HS-5 (cell line): ENCODE measurements around the gene TMEM134.
A peak's percentile ranks its signal among the peaks of the same experiment; 100 is the strongest.
"Not testable (repeated sequence)": the region's sequence is repeated elsewhere in the genome, so short reads cannot be mapped to it uniquely, and the experiment has no call there.

Experiments used
- DNase-seq: peaks from one replicate; pipeline ENCODE4 v3.0.0-alpha.2; 2012; ENCODE audit warnings: low read depth

TMEM134 gene

DNA sequence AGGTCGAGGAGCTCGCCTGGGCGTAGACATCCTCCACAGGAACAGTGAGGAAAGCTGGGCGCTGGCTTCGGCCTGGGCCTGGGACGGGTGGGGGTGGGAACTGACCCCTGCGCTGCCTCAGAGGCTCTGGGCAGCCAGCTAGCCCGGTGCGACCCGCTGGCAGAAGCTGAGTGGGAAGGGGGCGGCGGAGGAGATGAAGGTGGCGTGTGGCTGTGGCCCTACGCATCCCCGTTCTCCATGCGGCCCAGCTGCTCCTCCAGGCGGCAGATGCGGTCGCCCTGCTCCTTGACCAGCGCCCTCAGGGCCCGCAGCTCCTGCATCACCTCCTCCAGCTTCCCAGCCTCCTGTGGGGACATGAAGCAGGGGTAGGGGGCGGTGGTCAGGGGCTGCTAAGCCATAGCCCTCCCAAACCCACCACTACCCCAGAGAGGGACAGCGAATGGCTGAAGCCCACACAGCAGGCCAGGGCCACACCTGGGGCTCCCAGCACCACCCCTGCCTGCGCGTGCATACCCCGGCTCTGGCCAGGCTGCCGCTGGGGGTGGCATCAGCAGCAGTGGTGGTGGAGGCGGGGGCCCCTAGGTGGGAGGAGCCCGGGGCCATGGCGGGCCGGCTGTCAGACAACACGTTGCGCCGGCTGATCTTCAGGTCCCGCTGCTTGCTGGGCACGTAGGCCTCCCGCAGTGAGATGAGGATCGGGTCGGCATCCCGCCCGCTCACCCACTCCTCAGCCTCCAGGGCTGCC is 30.7 kb downstream of the TMEM134 start:
- no peak for DNase-seq

GRCh38 chr11:67437809-67438157 is 31.3 kb downstream of the TMEM134 start:
- DNase-seq: no peak

DNA sequence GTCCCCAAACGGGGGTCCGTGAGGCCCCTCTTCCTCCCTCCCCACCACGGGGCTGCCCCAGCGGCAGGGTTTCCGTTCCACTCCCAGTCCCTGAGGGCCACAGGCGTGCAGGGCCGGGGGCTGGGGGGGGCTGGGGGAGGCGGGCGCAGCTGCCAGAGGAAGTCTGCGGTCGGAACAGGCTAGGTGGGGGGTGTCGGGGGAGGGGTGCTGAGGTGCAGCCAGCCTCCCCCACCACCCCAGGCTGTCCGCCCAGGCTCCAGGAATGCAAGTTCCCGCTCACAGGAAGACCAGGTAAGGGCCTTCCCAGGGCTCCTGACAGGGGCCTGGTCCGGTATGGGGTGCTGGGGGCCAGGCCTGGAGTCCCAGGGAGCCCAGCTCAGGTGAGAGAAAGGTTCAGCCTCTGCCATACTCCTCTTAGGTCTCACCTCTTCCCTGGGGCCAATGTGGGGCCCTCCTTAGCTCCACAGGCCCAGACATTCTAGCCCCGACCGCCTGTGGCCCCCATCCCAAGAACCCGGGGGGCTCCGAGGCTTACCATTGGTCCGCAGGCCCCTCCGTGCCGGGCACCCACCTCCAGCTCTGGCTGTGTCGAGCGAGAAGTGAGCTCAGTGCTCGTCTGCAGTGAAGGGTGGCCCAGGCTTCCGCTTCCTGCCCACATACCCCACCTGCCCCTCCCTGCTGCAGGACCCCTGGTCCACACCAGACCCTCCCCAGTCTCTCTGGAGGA is 31.8 kb downstream of the TMEM134 start, which contains the start of gene PTPRCAP:
Gene PTPRCAP (minus strand): TSS at position 601 of the 727 bp plus-strand sequence. CDS start 63 bp downstream, at position 538.
- no peak for DNase-seq

DNA sequence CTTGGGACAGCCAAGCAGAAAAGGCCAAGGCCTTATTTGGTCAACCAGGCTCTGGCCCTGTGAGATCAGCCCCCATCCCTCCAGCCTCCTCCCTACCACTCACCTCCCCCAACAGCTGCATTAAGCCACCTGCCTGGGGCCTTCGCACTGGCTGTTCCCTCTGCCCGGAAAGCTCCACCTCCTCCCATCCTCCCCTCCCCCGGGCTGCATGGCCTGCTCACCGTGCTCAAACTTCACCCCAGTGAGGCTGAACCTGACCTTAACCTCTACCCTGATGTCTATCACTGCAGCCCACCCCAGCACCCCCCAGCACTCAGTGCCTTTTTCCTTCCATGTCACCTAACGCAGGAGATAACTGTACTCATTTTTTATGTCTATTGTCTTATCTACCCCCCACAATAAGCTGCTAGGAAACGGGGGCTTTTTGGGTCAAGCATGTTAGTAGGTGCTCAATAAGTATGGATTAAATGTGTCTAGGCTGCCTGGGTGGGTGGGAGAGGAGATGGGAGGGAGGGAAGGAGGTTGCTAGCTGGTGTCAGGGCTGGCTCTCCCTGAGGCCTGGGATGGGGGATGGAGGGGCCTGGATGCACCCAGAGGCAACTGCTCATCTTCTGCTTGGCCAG is 32.5 kb downstream of the TMEM134 start:
- no peak for DNase-seq

GRCh38 chr11:67435727-67436458 is 33.2 kb downstream of the TMEM134 start:
- no peak for DNase-seq

- DNase-seq: no peak
Measured at GRCh38 chr11:67435031-67435726, 33.9 kb downstream of the TMEM134 start.

DNA sequence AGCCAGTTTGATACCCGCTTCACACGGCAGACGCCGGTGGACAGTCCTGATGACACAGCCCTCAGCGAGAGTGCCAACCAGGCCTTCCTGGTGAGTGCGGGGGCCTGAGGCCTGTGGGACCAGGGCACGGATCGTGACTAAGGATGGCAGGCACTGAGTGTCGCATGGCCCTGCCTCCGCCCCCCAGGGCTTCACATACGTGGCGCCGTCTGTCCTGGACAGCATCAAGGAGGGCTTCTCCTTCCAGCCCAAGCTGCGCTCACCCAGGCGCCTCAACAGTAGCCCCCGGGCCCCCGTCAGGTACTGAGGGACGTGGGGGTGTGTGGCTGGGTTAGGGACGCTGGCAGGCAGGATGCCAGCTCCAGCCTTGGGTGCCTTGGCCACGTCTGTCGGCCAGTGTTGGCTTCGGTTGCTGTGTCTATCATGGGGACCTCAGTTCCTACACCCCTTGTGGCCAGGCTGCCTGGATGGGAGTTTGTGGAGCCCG is 34.6 kb downstream of the TMEM134 start:
- DNase-seq: no peak

DNA sequence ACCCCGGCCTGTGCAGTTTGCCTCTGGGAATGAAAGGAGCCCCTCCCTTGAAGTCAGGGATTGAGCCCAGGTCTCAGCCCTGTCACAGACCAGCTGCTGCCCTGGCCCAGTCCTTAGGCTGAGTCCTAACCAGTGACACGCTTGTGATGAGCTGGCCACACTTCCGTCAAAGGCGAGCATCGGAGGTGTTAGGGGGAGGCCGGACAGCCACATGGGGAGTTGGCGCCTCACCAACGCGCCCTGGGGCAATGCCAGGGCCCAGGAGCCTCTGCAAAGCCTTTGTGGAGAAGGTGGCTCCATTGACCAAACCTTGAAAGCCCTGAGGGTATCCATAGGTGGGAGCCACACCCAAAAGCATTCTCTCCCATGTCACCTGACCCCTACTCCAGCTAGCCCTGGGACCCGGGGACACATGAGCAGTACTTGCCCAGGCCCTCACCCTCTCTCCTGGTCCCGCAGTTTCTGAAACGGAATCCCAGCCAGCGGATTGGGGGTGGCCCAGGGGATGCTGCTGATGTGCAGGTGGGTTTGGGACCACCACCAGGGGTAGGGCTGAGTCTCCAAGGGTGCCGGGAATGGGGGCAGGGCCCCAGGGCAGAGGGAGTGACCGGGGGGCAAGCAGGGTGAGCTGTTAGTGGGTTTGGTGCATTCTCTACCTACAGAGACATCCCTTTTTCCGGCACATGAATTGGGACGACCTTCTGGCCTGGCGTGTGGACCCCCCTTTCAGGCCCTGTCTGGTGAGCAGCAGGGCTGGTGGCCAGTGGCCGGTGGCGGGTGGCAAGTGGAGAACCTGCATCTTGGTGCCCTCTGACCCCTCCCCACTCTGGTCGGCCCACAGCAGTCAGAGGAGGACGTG is 35.3 kb downstream of the TMEM134 start:
- no peak for DNase-seq

GRCh38 chr11:67432655-67433349 is 36.2 kb downstream of the TMEM134 start:
- no peak for DNase-seq

DNA sequence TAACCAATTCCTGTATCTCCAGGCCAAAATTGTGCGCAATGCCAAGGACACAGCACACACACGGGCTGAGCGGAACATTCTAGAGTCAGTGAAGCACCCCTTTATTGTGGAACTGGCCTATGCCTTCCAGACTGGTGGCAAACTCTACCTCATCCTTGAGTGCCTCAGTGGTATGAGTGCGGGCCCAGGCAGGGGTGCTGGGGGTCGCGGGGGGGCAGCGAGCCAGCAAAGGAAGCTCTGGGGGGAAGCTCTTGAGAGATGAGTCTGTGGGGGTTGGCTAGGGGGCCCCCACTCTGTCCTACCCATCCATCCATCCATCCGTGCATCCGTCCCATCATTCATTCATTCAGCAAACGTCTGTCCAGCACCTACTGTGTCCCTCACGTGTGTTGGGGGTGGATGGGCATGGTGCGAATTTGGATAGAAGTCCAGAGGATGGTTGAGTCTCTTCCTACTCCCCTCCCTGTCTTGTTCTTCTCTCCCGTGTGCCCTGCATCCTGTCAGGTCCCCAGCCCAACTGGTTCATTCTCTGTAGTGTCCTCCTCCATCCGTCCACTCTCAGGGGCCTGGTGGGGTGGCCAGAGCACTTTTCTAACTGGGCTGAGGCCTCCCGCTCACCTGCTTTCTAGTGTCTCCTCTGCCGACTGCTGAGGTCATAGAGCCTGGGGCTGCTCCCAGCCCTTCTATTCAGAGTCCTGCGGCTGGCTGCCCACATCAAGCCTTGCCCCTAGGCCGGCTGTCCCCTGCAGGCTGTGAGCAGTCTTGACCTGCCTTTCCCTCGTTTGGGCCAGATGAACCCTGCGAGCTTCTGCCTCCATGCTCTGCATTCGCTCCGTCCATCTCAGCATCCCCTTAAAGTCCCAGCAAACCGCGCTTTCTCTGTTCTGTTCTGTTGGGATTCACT is 37.5 kb downstream of the TMEM134 start:
- no peak for DNase-seq

DNA sequence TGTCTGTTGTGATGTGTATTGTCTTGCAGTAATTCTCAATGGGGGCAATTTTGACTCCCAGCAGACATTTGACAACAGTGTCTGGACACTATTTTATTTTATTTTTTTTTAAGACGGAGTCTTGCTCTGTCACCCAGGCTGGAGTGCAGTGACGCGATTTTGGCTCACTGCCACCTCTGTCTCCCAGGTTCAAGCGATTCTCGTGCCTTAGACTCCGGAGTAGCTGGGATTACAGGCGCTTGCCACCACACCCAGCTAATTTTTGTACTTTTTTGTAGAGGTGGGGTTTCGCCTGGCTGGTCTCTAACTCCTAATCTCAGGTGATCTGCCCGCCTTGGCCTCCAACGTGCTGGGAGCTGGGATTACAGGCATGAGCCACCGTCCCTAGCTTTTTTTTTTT is 39.3 kb downstream of the TMEM134 start:
- no peak for DNase-seq

GRCh38 chr11:67429038-67429668 is 39.9 kb downstream of the TMEM134 start:
- no peak for DNase-seq

GRCh38 chr11:67428052-67429001 is 40.7 kb downstream of the TMEM134 start, which contains the start of gene RPS6KB2:
RPS6KB2 (plus strand) TSS chr11:67428494; CDS start chr11:67428546, 52 bp downstream.
- DNase-seq: peak; percentile 90

DNA sequence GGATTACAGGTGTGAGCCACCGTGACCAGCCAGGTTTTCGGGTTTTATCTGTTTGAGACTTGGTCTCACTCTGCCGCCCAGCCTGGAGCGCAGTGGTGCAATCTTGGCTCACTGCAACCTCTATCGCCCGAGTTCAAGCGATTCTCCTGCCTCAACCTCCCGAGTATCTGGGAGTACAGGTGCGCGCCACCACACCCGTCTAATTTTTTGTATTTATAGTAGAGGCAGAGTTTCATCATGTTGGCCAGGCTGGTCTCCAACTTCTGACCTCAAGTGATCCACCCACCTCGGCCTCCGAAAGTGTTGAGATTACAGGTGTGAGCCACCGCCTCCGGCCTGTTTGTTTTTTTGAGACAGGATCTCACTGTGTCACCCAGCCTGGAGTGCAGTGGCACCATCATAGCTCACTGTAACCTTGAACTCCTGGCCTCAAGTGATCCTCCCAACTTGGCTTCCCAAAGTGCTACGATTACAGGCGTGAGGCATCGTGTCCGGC is 41.6 kb downstream of the TMEM134 start:
- not testable (repeated sequence) for DNase-seq

DNA sequence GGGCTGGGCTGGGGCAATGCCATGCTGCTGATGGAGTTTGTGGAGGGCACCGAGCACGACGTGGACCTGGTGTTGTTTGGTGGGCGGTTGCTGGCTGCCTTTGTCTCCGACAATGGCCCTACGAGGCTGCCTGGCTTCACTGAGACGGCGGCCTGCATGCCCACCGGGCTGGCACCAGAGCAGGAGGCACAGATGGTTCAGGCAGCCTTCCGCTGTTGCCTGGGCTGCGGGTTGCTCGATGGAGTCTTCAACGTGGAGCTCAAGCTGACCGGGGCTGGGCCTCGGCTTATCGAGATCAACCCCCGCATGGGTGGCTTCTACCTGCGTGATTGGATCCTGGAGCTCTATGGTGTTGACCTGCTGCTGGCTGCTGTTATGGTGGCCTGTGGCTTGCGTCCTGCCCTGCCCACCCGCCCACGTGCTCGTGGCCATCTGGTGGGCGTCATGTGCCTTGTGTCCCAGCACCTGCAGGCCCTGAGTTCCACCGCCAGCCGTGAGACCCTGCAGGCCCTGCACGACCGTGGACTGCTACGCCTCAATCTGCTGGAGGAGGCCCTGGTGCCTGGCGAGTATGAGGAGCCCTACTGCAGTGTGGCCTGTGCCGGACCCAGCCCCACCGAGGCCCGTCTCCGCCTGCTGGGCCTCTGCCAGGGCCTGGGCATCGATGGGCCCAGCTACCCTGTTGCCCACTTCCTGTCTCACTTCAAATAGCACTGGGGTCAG is 45.0 kb downstream of the TMEM134 start:
- DNase-seq: no peak

GRCh38 chr11:67423466-67423865 is 45.6 kb downstream of the TMEM134 start:
- no peak for DNase-seq
